ENCODE measurements around the gene OPCML.

The OPCML gene

DNA sequence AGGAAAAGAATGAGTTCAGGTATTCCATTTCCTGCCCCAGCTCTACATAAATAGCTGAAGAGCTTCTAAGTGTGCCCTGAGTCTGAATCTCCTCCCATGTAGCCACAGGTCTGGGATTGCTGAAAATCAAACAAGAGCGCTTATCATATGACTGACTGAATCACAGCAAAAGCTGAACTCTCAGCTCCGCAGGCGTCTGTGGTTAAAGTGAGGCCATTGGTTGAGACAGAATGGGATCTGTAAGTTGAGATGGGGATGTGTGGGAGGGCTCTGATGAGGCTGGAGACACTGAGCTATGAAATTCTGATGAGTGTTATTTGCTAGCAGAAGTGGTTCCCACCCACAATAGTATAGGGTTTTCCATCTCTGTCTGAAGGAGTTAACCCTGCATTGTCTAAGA lies 637.0 kb downstream of the OPCML start:
- no peak for TF ChIP-seq CTCF (IDR thresholded peaks at IDR 0.05)

DNA sequence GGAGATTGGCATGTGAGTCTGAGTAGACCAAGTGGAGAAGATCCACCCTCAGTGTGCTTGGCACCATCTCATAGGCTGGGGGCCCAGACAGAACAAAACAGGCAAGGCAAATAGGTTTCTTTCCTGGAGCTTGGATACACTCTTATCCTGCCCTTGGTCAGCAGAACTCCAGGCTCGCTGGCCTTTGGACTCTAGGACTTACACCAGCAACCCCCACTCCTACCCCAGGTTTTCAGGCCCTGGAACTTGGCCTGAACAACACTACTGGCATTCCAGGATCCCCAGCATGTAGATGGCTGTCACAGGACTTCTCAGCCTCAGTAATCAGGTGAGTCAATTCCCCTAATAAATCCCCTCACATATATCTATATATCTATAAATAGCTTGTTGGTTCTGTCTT lies 637.7 kb downstream of the OPCML start:
- Histone ChIP-seq H3K36me3 (no peaks in the 10 kb centered on the region), H3K4me1 (ENCODE audit: control insufficient read depth in 1 of 2, insufficient read depth in 1 of 2, low read depth in 1 of 2, low read length in 1 of 2) (no peaks in the 10 kb centered on the region), H3K27me3 (no peaks in the 10 kb centered on the region), H3K4me3 (ENCODE audit: low read depth in 1 of 2, low read length in 1 of 2) (no peak overlapping the region), H3K27ac (no peak overlapping the region), H3K9me3 (no peaks in the 10 kb centered on the region)
- TF ChIP-seq CTCF (IDR thresholded peaks at IDR 0.05) = no peak

More for the DNA sequence above, 637.0 kb downstream of the OPCML start:
- Histone ChIP-seq H3K27me3 (no peaks in the 10 kb centered on the region), H3K27ac (no peak overlapping the region), H3K9me3 (no peaks in the 10 kb centered on the region), H3K4me3 (ENCODE audit: low read depth in 1 of 2, low read length in 1 of 2) (no peak overlapping the region), H3K36me3 (no peaks in the 10 kb centered on the region), H3K4me1 (ENCODE audit: control insufficient read depth in 1 of 2, insufficient read depth in 1 of 2, low read depth in 1 of 2, low read length in 1 of 2) (no peaks in the 10 kb centered on the region)

- no peaks in the 10 kb centered on the region for H3K36me3 ChIP-seq
- H3K4me3 ChIP-seq (ENCODE audit: low read depth in 1 of 2, low read length in 1 of 2) = no peak overlapping the region
- no peaks in the 10 kb centered on the region for H3K27me3 ChIP-seq
- H3K27ac ChIP-seq = no peak overlapping the region
- no peak for TF ChIP-seq CTCF (IDR thresholded peaks at IDR 0.05)
- no peaks in the 10 kb centered on the region for H3K4me1 ChIP-seq (ENCODE audit: control insufficient read depth in 1 of 2, insufficient read depth in 1 of 2, low read depth in 1 of 2, low read length in 1 of 2)
- no peaks in the 10 kb centered on the region for H3K9me3 ChIP-seq
These were observed 639.4 kb downstream of the OPCML start for GRCh38 chr11:132892876-132893275.

- Histone ChIP-seq H3K36me3 (no peaks in the 10 kb centered on the region), H3K9me3 (no peaks in the 10 kb centered on the region), H3K4me1 (ENCODE audit: control insufficient read depth in 1 of 2, insufficient read depth in 1 of 2, low read depth in 1 of 2, low read length in 1 of 2) (no peaks in the 10 kb centered on the region), H3K27ac (no peak overlapping the region), H3K4me3 (ENCODE audit: low read depth in 1 of 2, low read length in 1 of 2) (no peak overlapping the region), H3K27me3 (no peaks in the 10 kb centered on the region)
- TF ChIP-seq CTCF (IDR thresholded peaks at IDR 0.05) = no peak
These were observed 644.1 kb downstream of the OPCML start for GRCh38 chr11:132888226-132888625.

DNA sequence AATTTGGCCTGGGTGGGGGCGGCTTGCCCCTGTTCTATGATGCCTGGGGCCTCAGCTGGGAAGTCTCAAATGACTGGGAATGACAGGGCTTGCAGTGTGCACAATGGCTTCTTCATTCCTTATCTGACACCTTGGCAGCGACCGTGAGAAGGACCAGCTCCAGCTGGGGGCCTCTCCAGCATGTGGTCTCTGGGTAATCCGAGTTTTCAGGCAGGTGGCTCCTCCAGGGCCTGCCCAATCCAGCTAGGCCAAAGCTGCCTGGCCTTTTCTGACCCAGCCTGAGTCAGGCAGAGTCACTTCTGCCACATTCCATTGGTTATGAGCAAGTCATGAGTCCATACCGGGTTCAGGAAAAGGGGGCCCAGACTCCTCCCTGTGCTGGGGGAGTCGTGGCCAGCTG lies 646.0 kb downstream of the OPCML start:
- H3K4me3 ChIP-seq (ENCODE audit: low read depth in 1 of 2, low read length in 1 of 2) = no peak overlapping the region
- H3K27me3 ChIP-seq = no peaks in the 10 kb centered on the region
- H3K27ac ChIP-seq = no peak overlapping the region
- TF ChIP-seq CTCF (IDR thresholded peaks at IDR 0.05) = no peak
- no peaks in the 10 kb centered on the region for H3K36me3 ChIP-seq
- no peaks in the 10 kb centered on the region for H3K4me1 ChIP-seq (ENCODE audit: control insufficient read depth in 1 of 2, insufficient read depth in 1 of 2, low read depth in 1 of 2, low read length in 1 of 2)
- H3K9me3 ChIP-seq = no peaks in the 10 kb centered on the region

GRCh38 chr11:132883241-132883640 lies 649.1 kb downstream of the OPCML start:
- H3K27me3 ChIP-seq = no peaks in the 10 kb centered on the region
- no peaks in the 10 kb centered on the region for H3K9me3 ChIP-seq
- no peak overlapping the region for H3K27ac ChIP-seq
- no peaks in the 10 kb centered on the region for H3K36me3 ChIP-seq
- H3K4me3 ChIP-seq (ENCODE audit: low read depth in 1 of 2, low read length in 1 of 2) = no peak overlapping the region
- TF ChIP-seq CTCF (IDR thresholded peaks at IDR 0.05) = no peak
- no peaks in the 10 kb centered on the region for H3K4me1 ChIP-seq (ENCODE audit: control insufficient read depth in 1 of 2, insufficient read depth in 1 of 2, low read depth in 1 of 2, low read length in 1 of 2)
